Uterus (tissue), 2 donors: ENCODE measurements around the gene ARHGAP44.
"Not testable (repeated sequence)": the region's sequence is repeated elsewhere in the genome, so short reads cannot be mapped to it uniquely, and the experiment has no call there.

Experiments used
- CTCF ChIP-seq, 4 experiments: fragments of 200-600 bp in 2 of 4; fragments of 450-650 bp in 2 of 4; sonication (generic) in 2 of 4; IDR thresholded peaks; one replicate each; pipeline ENCODE4 v1.5.1; 2016 to 2019; ENCODE audit warnings: antibody characterized with exemption in 4 of 4, mild to moderate bottlenecking in 2 of 4, moderate library complexity in 1 of 4
- POLR2A ChIP-seq, 2 donors: fragments of 450-650 bp; IDR thresholded peaks; one replicate each; pipeline ENCODE4 v1.6.1; 2016; ENCODE audit warnings: antibody characterized with exemption in 2 of 2, mild to moderate bottlenecking in 1 of 2, moderate library complexity in 1 of 2

DNA sequence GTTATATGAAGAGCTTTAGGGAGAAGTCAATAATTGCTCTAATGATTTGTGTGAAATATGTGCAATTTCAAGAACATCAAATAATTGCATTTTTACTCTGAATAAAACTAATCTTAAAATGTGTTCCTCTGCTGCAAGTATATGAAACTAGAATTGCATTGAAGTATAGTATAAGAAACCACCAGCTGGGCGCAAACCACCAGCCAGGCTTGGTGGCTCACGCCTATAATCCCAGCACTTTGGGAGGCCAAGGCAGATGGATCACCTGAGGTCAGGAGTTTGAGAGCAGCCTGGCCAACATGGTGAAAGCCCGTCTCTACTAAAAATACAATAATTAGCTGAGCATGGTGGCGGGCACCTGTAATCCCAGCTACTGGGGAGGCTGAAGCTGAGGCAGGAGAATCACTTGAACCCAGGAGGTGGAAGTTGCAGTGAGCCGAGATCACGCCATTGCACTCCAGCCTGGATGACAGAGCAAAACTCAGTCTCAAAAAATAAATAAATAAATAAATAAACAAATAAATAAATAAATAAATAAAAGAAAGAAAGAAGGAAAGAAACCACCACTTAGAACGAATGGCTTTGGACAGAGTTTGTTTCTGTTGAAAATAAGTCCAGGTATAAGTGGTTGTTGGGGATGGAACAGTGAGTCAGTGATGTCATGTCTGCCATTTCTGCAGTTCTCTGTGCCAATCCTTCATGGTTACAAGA, 84.3 kb downstream of the ARHGAP44 start:
- TF ChIP-seq CTCF, POLR2A (IDR thresholded peaks at IDR 0.05): not testable (repeated sequence)
